Retinal pigment epithelial cell (primary cell): ENCODE results near the gene SGCE.

Source experiments
- DNase-seq: peaks from one replicate; pipeline ENCODE4 v3.0.0-alpha.2; 2010; ENCODE audit warnings: low read depth
- H3K4me3 ChIP-seq: 2 replicates; pipeline ENCODE4 v1.5.1; 2011; ENCODE audit warnings: mild to moderate bottlenecking, low read length, control low read depth, moderate library complexity
- TF ChIP-seq, protein P1 (sequence below): conservative IDR thresholded peaks from 2 replicates; pipeline ENCODE4 v1.5.1; 2011; ENCODE audit warnings: low read depth, low read length, control low read depth, inconsistent platforms

SGCE gene

DNA sequence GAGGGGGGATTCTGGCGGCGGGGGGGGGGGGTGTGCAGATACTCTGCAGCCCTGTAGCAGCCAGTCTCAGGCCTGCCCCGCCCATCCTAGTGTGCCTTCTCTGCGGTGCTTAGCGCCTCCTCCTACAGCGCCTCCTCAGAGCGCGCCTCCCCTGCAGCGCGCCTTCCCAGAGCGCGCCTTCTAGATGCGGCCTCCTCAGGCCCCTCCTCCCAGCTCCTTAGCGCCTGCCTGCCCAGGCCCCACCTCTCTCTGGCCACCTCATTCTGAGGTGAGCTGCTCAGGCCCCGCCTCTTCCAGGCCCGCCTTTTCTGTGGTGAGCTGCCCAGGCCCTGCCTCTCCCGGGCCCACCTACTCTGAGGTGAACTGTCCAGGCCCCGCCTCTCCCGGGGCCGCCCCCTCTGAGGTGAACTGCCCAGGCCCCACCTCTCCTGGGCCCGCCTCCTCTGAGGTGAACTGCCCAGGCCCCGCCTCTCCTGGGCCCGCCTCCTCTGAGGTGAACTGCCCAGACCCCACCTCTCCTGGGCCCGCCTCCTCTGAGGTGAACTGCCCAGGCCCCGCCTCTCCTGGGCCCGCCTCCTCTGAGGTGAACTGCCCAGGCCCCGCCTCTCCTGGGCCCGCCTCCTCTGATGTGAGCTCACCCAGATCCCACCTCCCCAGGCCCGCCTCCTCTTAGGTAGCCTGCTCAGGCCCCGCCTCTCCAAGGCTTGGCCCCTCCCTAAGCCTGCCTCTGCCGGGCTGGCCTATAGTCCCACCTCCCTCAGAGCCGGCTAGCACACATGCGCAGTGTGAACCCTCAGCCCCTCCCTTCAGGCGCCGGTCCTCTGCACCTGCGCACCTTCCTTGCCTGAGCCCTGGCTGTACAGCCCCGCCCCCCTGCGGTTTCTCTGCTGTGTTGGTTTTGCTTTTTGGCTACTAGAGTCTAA is 2.1 kb upstream of the SGCE start:
- DNase-seq: peak; percentile 88
- peak overlapping the region; percentile 84 for H3K4me3 ChIP-seq
- TF ChIP-seq, protein P1, sequence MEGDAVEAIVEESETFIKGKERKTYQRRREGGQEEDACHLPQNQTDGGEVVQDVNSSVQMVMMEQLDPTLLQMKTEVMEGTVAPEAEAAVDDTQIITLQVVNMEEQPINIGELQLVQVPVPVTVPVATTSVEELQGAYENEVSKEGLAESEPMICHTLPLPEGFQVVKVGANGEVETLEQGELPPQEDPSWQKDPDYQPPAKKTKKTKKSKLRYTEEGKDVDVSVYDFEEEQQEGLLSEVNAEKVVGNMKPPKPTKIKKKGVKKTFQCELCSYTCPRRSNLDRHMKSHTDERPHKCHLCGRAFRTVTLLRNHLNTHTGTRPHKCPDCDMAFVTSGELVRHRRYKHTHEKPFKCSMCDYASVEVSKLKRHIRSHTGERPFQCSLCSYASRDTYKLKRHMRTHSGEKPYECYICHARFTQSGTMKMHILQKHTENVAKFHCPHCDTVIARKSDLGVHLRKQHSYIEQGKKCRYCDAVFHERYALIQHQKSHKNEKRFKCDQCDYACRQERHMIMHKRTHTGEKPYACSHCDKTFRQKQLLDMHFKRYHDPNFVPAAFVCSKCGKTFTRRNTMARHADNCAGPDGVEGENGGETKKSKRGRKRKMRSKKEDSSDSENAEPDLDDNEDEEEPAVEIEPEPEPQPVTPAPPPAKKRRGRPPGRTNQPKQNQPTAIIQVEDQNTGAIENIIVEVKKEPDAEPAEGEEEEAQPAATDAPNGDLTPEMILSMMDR: no peak

DNA sequence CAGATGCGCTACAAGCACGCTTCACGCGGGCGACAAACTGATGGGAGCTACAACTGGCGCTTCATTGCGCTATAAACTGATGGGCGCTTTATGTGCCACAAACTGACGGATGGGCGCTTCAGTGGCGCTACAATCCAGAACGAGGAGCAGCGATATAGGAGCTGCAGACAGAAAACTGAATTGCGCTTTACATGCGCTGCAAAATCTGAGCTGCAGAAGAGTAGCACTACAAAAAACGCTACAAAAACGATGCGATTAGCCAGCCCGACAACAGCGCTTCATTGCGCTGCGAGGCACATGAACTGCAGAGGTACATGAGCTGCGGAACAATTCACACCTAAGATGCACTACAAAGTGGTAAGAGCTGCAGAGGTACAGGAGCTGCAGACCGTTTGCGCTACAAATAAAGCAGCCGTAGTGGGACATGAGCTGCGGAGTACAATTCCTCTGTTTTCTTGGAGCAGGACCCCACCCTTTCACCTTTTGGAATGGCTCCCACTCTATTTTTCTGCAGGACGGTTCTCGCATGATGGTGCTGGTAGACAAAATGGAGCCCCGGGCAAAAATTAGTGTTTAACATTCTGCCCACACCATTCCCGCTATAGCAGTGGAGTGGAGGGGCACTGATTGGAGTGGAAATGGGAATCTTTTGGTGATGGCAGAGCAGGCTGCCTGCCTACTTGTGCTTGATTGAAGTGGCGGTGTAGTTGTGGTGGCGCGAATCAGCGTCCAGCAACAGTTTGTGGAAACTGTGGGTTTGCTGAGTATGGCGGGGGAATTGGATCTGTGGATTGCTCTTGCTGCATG is 1.2 kb upstream of the SGCE start:
- no peak for DNase-seq
- TF ChIP-seq, protein P1: no peak
- H3K4me3 ChIP-seq: peak overlapping the region; percentile 84

DNA sequence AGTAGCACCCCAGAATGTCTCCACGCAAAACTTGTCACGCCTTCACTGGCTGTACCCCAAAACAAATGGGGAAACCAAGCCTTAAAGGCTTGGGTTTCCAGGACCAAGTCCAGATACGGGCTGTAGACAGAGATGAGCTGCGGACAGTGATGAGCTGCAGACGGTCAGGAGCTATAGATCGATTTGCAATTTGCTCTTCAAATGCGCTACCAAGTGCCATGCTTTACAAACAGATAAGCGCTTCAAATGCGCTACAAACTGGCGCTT is 658 bp upstream of the SGCE start:
- TF ChIP-seq, protein P1: no peak
- DNase-seq: no peak
- H3K4me3 ChIP-seq: peak overlapping the region; percentile 84

DNA sequence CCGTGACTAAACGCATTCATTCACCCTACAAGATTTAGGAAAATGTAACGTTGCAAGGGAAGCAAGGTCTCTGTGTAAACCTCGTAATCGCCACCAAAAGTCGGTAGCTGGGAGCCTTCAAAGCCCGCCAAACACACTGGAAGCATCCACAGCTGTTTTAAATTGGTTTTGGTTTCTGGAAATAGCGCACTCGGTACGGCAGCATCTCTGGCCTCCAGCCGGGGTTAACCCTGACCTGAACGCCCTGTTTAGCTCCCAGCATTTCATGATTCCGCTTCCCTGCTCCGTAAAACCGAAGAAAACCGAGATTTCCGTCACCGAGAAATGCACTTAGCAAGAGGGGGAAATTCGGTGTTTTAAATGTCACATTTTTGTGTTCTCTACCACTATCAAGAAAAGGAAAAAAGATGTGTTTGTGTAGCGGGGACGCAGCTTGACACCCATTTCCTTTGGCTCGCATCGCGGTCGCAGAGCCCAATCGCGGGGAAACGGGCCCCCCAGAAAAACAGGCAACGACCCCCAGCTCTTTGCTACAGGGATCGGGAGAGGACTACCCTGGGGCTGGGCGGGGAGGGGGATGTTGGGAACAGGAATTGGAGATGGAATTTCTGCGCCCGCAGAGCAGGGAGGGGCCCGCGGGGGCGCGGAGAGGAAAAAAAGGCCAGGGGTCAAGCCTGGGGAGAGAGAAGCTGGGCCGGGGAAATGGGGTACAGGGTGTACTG is 646 bp downstream of the SGCE start:
- peak overlapping the region; percentile 84 for H3K4me3 ChIP-seq
- TF ChIP-seq, protein P1: no peak
- DNase-seq: no peak

DNA sequence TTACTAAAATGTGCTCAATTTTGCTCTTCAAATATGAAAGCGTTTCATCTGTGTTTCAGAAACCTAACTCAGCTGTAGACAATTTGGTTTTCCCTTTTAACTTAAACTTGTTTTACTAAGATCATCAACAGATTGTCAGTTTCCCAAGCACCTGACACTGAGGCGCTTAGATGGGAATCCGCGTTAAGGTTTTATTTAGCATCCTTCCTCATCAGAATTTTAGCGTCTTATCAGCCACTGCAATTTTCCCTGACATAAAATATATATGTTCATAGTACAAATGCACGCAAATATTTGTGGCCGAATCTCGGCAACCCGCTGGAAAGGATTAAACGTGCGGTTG is 1.2 kb downstream of the SGCE start:
- DNase-seq: no peak
- H3K4me3 ChIP-seq: peak overlapping the region; percentile 84
- TF ChIP-seq, protein P1: no peak

DNA sequence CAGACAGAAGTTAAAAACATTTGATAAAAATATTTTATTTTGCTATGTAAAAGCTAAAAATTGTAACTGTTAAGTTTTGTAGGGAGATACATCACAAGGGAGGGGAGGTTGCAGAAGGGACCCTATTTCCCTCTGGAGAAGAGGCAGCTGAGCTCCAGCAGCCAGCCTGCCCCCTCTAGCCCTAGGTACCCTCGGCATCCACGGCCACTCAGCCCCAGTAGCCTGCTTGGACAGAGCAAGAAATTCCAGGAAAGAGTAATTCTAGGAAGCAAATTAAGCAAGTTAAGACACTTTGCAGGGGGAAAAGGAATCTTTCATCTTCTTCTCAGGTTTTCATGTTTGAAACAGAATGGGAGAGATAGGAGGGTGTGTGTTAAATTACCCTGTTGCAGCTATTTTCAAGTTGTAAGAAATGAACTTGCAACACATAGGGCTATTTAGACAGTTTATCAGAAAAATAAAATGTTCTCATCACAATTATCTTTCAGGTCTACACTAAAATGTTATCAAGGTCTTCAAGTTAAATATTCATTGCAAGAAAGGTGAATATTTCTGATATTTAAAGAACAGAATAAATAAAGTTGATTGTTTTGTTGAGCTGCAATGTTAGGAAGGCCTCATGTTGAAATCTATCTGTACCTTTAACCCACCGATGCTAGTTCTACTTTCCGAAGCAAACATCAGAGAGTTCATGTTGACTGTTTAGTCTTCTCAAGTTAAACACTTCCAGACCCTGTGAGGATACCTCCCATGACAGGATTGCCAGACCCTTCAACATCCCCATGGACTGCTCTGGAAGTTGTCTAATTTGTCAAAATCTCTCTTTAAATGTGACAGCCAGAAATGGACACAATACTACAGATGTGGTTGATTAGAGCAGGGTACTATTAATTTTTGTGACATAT is 5.5 kb downstream of the SGCE start:
- no peak for DNase-seq
- H3K4me3 ChIP-seq: no peak overlapping the region
- TF ChIP-seq, protein P1: no peak
